Activated gamma-delta T cell treated with anti-CD3 and anti-CD28 coated beads, Interleukin-2, amount 50 U/mL, for 16 hours (primary cell): ENCODE results near the gene HIF1A.
A peak's percentile ranks its signal among the peaks of the same experiment; 100 is the strongest.
"Not testable (repeated sequence)": the region's sequence is repeated elsewhere in the genome, so short reads cannot be mapped to it uniquely, and the experiment has no call there.

Experiments used
- DNase-seq: peaks from one replicate; pipeline ENCODE4 v3.0.0-alpha.2; 2020; ENCODE audit warnings: low read depth

HIF1A gene

GRCh38 chr14:61673305-61673704 is 22.0 kb upstream of the HIF1A start:
- DNase-seq = no peak

GRCh38 chr14:61675291-61675690 is 20.0 kb upstream of the HIF1A start:
- DNase-seq = no peak

GRCh38 chr14:61677479-61677878 is 17.8 kb upstream of the HIF1A start:
- DNase-seq = no peak

GRCh38 chr14:61678975-61679374 is 16.3 kb upstream of the HIF1A start:
- no peak for DNase-seq

- DNase-seq = no peak
Observed at GRCh38 chr14:61681413-61681812, 13.9 kb upstream of the HIF1A start.

- DNase-seq = no peak
Observed at GRCh38 chr14:61683108-61683507, 12.2 kb upstream of the HIF1A start.

GRCh38 chr14:61690039-61690438 is 5.3 kb upstream of the HIF1A start:
- no peak for DNase-seq

- DNase-seq = no peak
Observed at GRCh38 chr14:61690982-61691381, 4.3 kb upstream of the HIF1A start.

GRCh38 chr14:61691495-61691894 is 3.8 kb upstream of the HIF1A start:
- DNase-seq = no peak

GRCh38 chr14:61694039-61694438 is 1.3 kb upstream of the HIF1A start:
- no peak for DNase-seq

GRCh38 chr14:61695695-61696527 is 598 bp downstream of the HIF1A start:
- DNase-seq = peak; percentile 26

- no peak for DNase-seq
Observed at GRCh38 chr14:61696753-61697318, 1.5 kb downstream of the HIF1A start.

GRCh38 chr14:61698206-61698980 is 3.1 kb downstream of the HIF1A start:
- DNase-seq = no peak

GRCh38 chr14:61699027-61699426 is 3.7 kb downstream of the HIF1A start:
- no peak for DNase-seq

GRCh38 chr14:61700104-61700886 is 5.0 kb downstream of the HIF1A start:
- DNase-seq = no peak

- no peak for DNase-seq
Observed at GRCh38 chr14:61701946-61702345, 6.6 kb downstream of the HIF1A start.

- DNase-seq = no peak
Observed at GRCh38 chr14:61703342-61704129, 8.2 kb downstream of the HIF1A start.

GRCh38 chr14:61704554-61704953 is 9.2 kb downstream of the HIF1A start:
- no peak for DNase-seq

GRCh38 chr14:61705017-61705416 is 9.7 kb downstream of the HIF1A start:
- no peak for DNase-seq

GRCh38 chr14:61706096-61706690 is 10.9 kb downstream of the HIF1A start:
- DNase-seq = no peak

- not testable (repeated sequence) for DNase-seq
Observed at GRCh38 chr14:61707774-61708173, 12.5 kb downstream of the HIF1A start.
